Measurements from ENCODE around the gene ZBTB3. TPM values are rescaled to one million over a fixed set of nuclear protein-coding genes. Genes with fewer than 3 reads are reported as not detected.
A peak's percentile ranks its signal among the peaks of the same experiment; 100 is the strongest.

The ZBTB3 gene
- total and polyA plus RNA-seq, 2 of the 8 experiments (the other 6 are each of a cell fraction or from before 2014, with no cell fraction given): 30.2 to 76.9 TPM

- TF ChIP-seq JUND (IDR thresholded peaks at IDR 0.05; ENCODE audit: low read length) (peak; percentile 99), BACH1 (IDR thresholded peaks at IDR 0.05; ENCODE audit: low read length) (peak; percentile 92), EZH2 (IDR thresholded peaks at IDR 0.05; ENCODE audit: low read depth, low read length, severe bottlenecking) (no peak), RFX5 (IDR thresholded peaks at IDR 0.05; ENCODE audit: borderline replicate concordance, low read depth, low read length) (no peak), GTF2F1 (IDR thresholded peaks at IDR 0.05; ENCODE audit: borderline replicate concordance, low read depth, low read length) (no peak), ZNF274 (IDR thresholded peaks at IDR 0.05; ENCODE audit: borderline replicate concordance, extremely low read depth, low read length) (no peak), KDM4A (IDR thresholded peaks at IDR 0.05; ENCODE audit: low read depth, low read length, severe bottlenecking) (no peak), USF2 (IDR thresholded peaks at IDR 0.05; ENCODE audit: low read length) (no peak), TAF1 (IDR thresholded peaks at IDR 0.05; ENCODE audit: low read depth, low read length) (peak; percentile 89), SUZ12 (IDR thresholded peaks at IDR 0.05; ENCODE audit: low read length) (no peak), NANOG (IDR thresholded peaks at IDR 0.05; ENCODE audit: insufficient read depth, low read depth, low read length, poor library complexity, severe bottlenecking) (no peak), RXRA (IDR thresholded peaks at IDR 0.05; ENCODE audit: insufficient read depth, low read depth, low read length) (no peak), HDAC2 (IDR thresholded peaks at IDR 0.05; ENCODE audit: borderline replicate concordance in 1 of 2, low read depth in 2 of 2, low read length in 2 of 2) (no peak; a peak in 1 of 4 replicates), FOSL1 (IDR thresholded peaks at IDR 0.05; ENCODE audit: insufficient read depth, low read depth, low read length) (no peak), BCL11A (IDR thresholded peaks at IDR 0.05; ENCODE audit: low read depth in 2 of 2, low read length in 2 of 2) (no peak), CHD1 (IDR thresholded peaks at IDR 0.05; ENCODE audit: low read depth, low read length) (peak; percentile 100), TBP (IDR thresholded peaks at IDR 0.05; ENCODE audit: low read depth, low read length) (peak; percentile 68; the same call in 1 of the 2 replicates)
These were observed 46.6 kb downstream of the ZBTB3 start, which contains the start of the genes BSCL2 and GNG3 (continued) for GRCh38 chr11:62707277-62707861.
